Ishikawa (cell line): ENCODE measurements around the gene PDZD8.

Experiments
- EP300 ChIP-seq: IDR thresholded peaks from 2 replicates; pipeline ENCODE4 v1.6.1; 2012; ENCODE audit warnings: borderline replicate concordance
- NFIC ChIP-seq: IDR thresholded peaks from 2 replicates; pipeline ENCODE4 v1.6.1; 2012
- RAD21 ChIP-seq: IDR thresholded peaks from 2 replicates; pipeline ENCODE4 v1.6.1; 2012; ENCODE audit warnings: low read depth
- TAF1 ChIP-seq: IDR thresholded peaks from 2 replicates; pipeline ENCODE4 v1.6.1; 2012; ENCODE audit warnings: low read depth, mild to moderate bottlenecking
- TEAD4 ChIP-seq: IDR thresholded peaks from 2 replicates; pipeline ENCODE4 v1.6.1; 2012
- ZBTB7A ChIP-seq: IDR thresholded peaks from 2 replicates; pipeline ENCODE4 v1.6.1; 2012; ENCODE audit warnings: low read depth
- TF ChIP-seq, protein P1 (sequence below): IDR thresholded peaks from 2 replicates; pipeline ENCODE4 v1.6.1; 2012; ENCODE audit warnings: low read depth, mild to moderate bottlenecking

- TF ChIP-seq TAF1 (no peak), ZBTB7A (no peak), NFIC (no peak), TEAD4 (no peak), RAD21 (no peak), EP300 (no peak)
- TF ChIP-seq, protein P1, sequence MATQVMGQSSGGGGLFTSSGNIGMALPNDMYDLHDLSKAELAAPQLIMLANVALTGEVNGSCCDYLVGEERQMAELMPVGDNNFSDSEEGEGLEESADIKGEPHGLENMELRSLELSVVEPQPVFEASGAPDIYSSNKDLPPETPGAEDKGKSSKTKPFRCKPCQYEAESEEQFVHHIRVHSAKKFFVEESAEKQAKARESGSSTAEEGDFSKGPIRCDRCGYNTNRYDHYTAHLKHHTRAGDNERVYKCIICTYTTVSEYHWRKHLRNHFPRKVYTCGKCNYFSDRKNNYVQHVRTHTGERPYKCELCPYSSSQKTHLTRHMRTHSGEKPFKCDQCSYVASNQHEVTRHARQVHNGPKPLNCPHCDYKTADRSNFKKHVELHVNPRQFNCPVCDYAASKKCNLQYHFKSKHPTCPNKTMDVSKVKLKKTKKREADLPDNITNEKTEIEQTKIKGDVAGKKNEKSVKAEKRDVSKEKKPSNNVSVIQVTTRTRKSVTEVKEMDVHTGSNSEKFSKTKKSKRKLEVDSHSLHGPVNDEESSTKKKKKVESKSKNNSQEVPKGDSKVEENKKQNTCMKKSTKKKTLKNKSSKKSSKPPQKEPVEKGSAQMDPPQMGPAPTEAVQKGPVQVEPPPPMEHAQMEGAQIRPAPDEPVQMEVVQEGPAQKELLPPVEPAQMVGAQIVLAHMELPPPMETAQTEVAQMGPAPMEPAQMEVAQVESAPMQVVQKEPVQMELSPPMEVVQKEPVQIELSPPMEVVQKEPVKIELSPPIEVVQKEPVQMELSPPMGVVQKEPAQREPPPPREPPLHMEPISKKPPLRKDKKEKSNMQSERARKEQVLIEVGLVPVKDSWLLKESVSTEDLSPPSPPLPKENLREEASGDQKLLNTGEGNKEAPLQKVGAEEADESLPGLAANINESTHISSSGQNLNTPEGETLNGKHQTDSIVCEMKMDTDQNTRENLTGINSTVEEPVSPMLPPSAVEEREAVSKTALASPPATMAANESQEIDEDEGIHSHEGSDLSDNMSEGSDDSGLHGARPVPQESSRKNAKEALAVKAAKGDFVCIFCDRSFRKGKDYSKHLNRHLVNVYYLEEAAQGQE, result no peak
These were observed 124.8 kb downstream of the PDZD8 start for GRCh38 chr10:117250411-117250810.
